Transverse colon (tissue), 4 donors: Measurements from ENCODE around the gene MEG3. TPM values are rescaled to one million over a fixed set of nuclear protein-coding genes. Genes with fewer than 3 reads are reported as not detected.
A peak's percentile ranks its signal among the peaks of the same experiment; 100 is the strongest.

ENCODE experiments used
- DNase-seq: peaks from one replicate; pipeline ENCODE4 v3.0.0-alpha.2; 2019
- H3K27ac ChIP-seq, 4 donors: fragments of 200-600 bp; sonication (generic); 2 replicates each; pipeline ENCODE4 v1.5.1; 2016 to 2018; ENCODE audit warnings: inconsistent platforms in 4 of 4
- H3K27me3 ChIP-seq: fragments of 200-600 bp; sonication (generic); 2 replicates; pipeline ENCODE4 v1.5.1; 2017; ENCODE audit warnings: inconsistent platforms
- H3K36me3 ChIP-seq, 4 donors: fragments of 200-600 bp; sonication (generic); 2 replicates each; pipeline ENCODE4 v1.5.1; 2017 to 2019; ENCODE audit warnings: inconsistent platforms in 4 of 4
- H3K4me1 ChIP-seq, 4 donors: fragments of 200-600 bp; sonication (generic); 2 replicates each; pipeline ENCODE4 v1.5.1; 2017 to 2020; ENCODE audit warnings: inconsistent platforms in 4 of 4
- H3K4me3 ChIP-seq, 4 donors: fragments of 200-600 bp; sonication (generic); 1 replicate in 1 of 4; 2 replicates in 3 of 4; pipeline versions ENCODE4 v1.5.1 to v1.6.1; 2017 to 2019; ENCODE audit warnings: inconsistent platforms in 4 of 4
- H3K9me3 ChIP-seq, 2 donors: fragments of 200-600 bp; sonication (generic); 2 replicates each; pipeline ENCODE4 v1.5.1; 2017 to 2019; ENCODE audit warnings: inconsistent platforms in 2 of 2
- EP300 ChIP-seq: sonication (generic); formaldehyde crosslinking; IDR thresholded peaks from one replicate; pipeline ENCODE4 v1.6.1; 2017; ENCODE audit warnings: antibody characterized with exemption, low read depth
- POLR2A ChIP-seq: fragments of 450-650 bp; IDR thresholded peaks from one replicate; pipeline ENCODE4 v1.6.1; 2016; ENCODE audit warnings: antibody characterized with exemption, mild to moderate bottlenecking, moderate library complexity
- POLR2AphosphoS5 ChIP-seq, 3 donors: sonication (generic); formaldehyde crosslinking; IDR thresholded peaks; one replicate each; pipeline ENCODE4 v1.6.1; 2016; ENCODE audit warnings: antibody characterized with exemption in 3 of 3
- WGBS, 2 donors: methylation state at CpG; one replicate each; pipeline ENCODE4 v1.1.5; 2018; ENCODE audit warnings: low coverage in 1 of 2; 5-methylcytosine and 5-hydroxymethylcytosine counted together
- in situ Hi-C, 4 donors: fragments of 200-750 bp; cut with MboI; loops; one replicate each; pipeline versions ENCODE4 v1.15.0 to v1.15.1; 2017; ENCODE audit warnings: low sequenced_read_pairs in 3 of 4, low pct_ligation_motif_present in 1 of 4, low pct_unique_long_range_greater_than_20kb in 1 of 4
- intact Hi-C: fragments of 100-400 bp; cut with DNase I; formaldehyde crosslinking; loops from one replicate; pipeline ENCODE4 v1.15.1; 2023; ENCODE audit warnings: low total_unique reads
- total RNA-seq, 4 donors: library from RNA; depleted of rRNA; stranded (reverse); fragments of >200 nt; gene quantifications; one replicate each; pipeline ENCODE4 v1.1.0, GENCODE V29; 2016
- TF ChIP-seq, protein P1 (sequence below), 5 experiments: fragments of 200-600 bp in 3 of 5; fragments of 450-650 bp in 2 of 5; sonication (generic) in 3 of 5; IDR thresholded peaks; 1 replicate in 2 of 5; 2 replicates in 3 of 5; pipeline ENCODE4 v1.5.1; 2016 to 2017; ENCODE audit warnings: antibody characterized with exemption in 5 of 5, inconsistent platforms in 3 of 5, mild to moderate bottlenecking in 2 of 5, moderate library complexity in 1 of 5

Gene MEG3
- total RNA-seq, 4 donors from 2014 or later, result 10.6 to 156 (median 40.1) TPM

- no peak overlapping the region for H3K4me3 ChIP-seq
- H3K27ac ChIP-seq, result no peak overlapping the region
- in situ Hi-C loops, result no loop called here
- TF ChIP-seq POLR2A, result no peak
- TF ChIP-seq POLR2AphosphoS5 (IDR thresholded peaks at IDR 0.05), result no peak
- TF ChIP-seq EP300, result no peak
- TF ChIP-seq, protein P1, sequence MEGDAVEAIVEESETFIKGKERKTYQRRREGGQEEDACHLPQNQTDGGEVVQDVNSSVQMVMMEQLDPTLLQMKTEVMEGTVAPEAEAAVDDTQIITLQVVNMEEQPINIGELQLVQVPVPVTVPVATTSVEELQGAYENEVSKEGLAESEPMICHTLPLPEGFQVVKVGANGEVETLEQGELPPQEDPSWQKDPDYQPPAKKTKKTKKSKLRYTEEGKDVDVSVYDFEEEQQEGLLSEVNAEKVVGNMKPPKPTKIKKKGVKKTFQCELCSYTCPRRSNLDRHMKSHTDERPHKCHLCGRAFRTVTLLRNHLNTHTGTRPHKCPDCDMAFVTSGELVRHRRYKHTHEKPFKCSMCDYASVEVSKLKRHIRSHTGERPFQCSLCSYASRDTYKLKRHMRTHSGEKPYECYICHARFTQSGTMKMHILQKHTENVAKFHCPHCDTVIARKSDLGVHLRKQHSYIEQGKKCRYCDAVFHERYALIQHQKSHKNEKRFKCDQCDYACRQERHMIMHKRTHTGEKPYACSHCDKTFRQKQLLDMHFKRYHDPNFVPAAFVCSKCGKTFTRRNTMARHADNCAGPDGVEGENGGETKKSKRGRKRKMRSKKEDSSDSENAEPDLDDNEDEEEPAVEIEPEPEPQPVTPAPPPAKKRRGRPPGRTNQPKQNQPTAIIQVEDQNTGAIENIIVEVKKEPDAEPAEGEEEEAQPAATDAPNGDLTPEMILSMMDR (IDR thresholded peaks at IDR 0.05), result no peak
- no peak for DNase-seq
- no peaks in the 10 kb centered on the region for H3K36me3 ChIP-seq
- no peaks in the 10 kb centered on the region for H3K9me3 ChIP-seq
- peaks cover 0 to 30% (median 10%) of the 10 kb centered on the region in 4 donors for H3K4me1 ChIP-seq
- peaks cover 70% of the 10 kb centered on the region for H3K27me3 ChIP-seq
- WGBS, 2 donors, result 21 to 30% methylated on average over 8 to 21 of the region's 21 CpGs
- intact Hi-C loops, result no loop called here
Measured at GRCh38 chr14:100898935-100899883, 73.3 kb downstream of the MEG3 start.

DNA sequence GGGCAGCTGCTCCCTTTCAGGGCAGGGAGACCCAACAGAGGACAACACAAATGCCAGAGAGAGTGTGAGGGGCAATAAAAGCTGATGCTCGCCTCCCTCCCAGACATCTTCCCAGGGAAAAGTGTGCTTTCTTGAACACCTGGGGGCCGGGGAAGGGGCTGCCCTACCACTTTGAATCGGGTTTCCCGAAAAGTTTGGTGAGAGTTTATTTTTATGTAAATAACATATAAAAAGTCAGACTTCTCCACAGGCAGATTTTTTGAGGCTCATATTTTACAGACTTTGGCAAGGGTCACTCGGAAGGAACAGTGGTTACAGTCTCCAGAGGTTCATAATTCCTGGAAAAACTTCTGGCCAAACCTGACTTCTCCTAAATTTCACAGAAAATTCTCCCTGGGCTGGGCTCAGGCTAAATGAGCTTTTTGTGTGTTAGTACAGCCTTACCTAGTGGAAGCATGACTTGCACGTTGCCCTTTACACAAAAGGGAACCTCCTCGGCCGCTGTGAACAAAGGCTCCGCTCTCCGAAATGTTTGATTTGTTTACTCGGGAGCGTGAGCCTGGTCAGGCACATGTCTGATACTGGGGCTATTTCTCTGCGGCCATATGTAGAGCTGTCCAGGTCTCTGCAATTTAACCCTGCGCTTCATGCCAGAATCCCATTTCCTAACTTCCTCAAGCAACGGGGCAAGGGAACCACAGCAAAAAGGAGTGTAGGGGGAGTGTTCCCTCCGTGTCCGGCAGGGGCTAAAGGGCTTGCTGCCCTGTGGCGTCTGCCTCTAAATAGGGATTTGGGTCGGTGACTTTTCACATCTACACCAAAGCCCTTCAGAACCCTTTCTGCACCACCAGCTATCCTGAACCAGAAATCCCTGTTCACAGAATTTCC, 74.2 kb downstream of the MEG3 start:
- Histone ChIP-seq H3K9me3 (no peaks in the 10 kb centered on the region), H3K4me1 (peaks cover 0 to 30% (median 10%) of the 10 kb centered on the region in 4 donors), H3K27me3 (peaks cover 78% of the 10 kb centered on the region), H3K36me3 (no peaks in the 10 kb centered on the region), H3K27ac (no peak overlapping the region), H3K4me3 (no peak overlapping the region)
- 0 to 10% methylated on average over 5 to 19 of the region's 19 CpGs for WGBS, 2 donors
- in situ Hi-C loops, result no loop called here
- TF ChIP-seq EP300, result no peak
- no peak for TF ChIP-seq POLR2A
- TF ChIP-seq POLR2AphosphoS5 (IDR thresholded peaks at IDR 0.05), result no peak
- TF ChIP-seq, protein P1 (IDR thresholded peaks at IDR 0.05), result no peak
- DNase-seq, result no peak
- intact Hi-C loops, result no loop called here

GRCh38 chr14:100900837-100901390, 75.0 kb downstream of the MEG3 start:
- in situ Hi-C loops (no loop called here), intact Hi-C loops (no loop called here)
- Histone ChIP-seq H3K27ac (no peak overlapping the region), H3K4me1 (peaks cover 0 to 30% (median 10%) of the 10 kb centered on the region in 4 donors), H3K27me3 (peaks cover 84% of the 10 kb centered on the region), H3K4me3 (no peak overlapping the region), H3K9me3 (no peaks in the 10 kb centered on the region), H3K36me3 (no peaks in the 10 kb centered on the region)
- TF ChIP-seq EP300 (no peak), POLR2A (no peak)
- TF ChIP-seq, protein P1 (IDR thresholded peaks at IDR 0.05), result peak in 3 of 5 experiments; percentile 17 to 36 (median 23)
- peak; percentile 50 for DNase-seq
- 50% methylated on average over 15 of the region's 15 CpGs; no CpG with 5 or more reads in 1 of the 2 donors for WGBS, 2 donors
